DOHH2 (cell line): ENCODE results near the gene KRT84.

ENCODE experiments used
- H3F3A ChIP-seq: fragments of 200-600 bp; sonication (generic), shearing (Covaris generic); 2 replicates; pipeline ENCODE4 v1.6.0; 2016; ENCODE audit warnings: antibody characterized with exemption, mild to moderate bottlenecking; ENCODE audit not compliant: control insufficient read depth, insufficient read depth
- H3K27ac ChIP-seq: fragments of 200-600 bp; sonication (generic); 2 replicates; pipeline ENCODE4 v1.5.1; 2014; ENCODE audit warnings: low read depth, mild to moderate bottlenecking, low read length, moderate library complexity
- H3K27me3 ChIP-seq: fragments of 200-600 bp; sonication (generic); 2 replicates; pipeline ENCODE4 v1.6.1; 2014; ENCODE audit warnings: mild to moderate bottlenecking, low read length, mixed read lengths; ENCODE audit not compliant: control insufficient read depth
- H3K36me3 ChIP-seq: fragments of 200-600 bp; sonication (generic); 2 replicates; pipeline ENCODE4 v1.6.1; 2014; ENCODE audit warnings: mild to moderate bottlenecking, low read length, moderate library complexity, mixed read lengths; ENCODE audit not compliant: control insufficient read depth
- H3K4me1 ChIP-seq: fragments of 200-600 bp; sonication (generic); 2 replicates; pipeline ENCODE4 v1.6.1; 2014; ENCODE audit warnings: mild to moderate bottlenecking, low read length, mixed read lengths; ENCODE audit not compliant: control insufficient read depth
- H3K4me2 ChIP-seq: fragments of 200-600 bp; sonication (generic); 2 replicates; pipeline ENCODE4 v1.6.0; 2014; ENCODE audit warnings: mild to moderate bottlenecking, low read length, moderate library complexity
- H3K4me3 ChIP-seq: fragments of 200-600 bp; sonication (generic); 2 replicates; pipeline ENCODE4 v1.5.1; 2014; ENCODE audit warnings: mild to moderate bottlenecking, low read length, mixed read lengths
- H3K79me2 ChIP-seq: fragments of 200-600 bp; sonication (generic); 2 replicates; pipeline ENCODE4 v1.6.1; 2014; ENCODE audit warnings: mild to moderate bottlenecking, low read length, mixed read lengths; ENCODE audit not compliant: control insufficient read depth
- H3K9me2 ChIP-seq: fragments of 200-600 bp; sonication (generic); replicated peaks from 2 replicates; pipeline ENCODE4 v1.6.1; 2014; ENCODE audit warnings: mild to moderate bottlenecking, low read length, mixed read lengths; ENCODE audit not compliant: control insufficient read depth
- H3K9me3 ChIP-seq: fragments of 200-600 bp; sonication (generic); 2 replicates; pipeline ENCODE4 v1.6.1; 2014; ENCODE audit warnings: antibody characterized with exemption, low read length, mixed read lengths; ENCODE audit not compliant: control insufficient read depth, insufficient read depth
- H4K20me1 ChIP-seq: fragments of 200-600 bp; sonication (generic); 2 replicates; pipeline ENCODE4 v1.6.0; 2014; ENCODE audit warnings: low read depth, mild to moderate bottlenecking, antibody characterized with exemption, low read length, moderate library complexity; ENCODE audit not compliant: control insufficient read depth, insufficient read depth
- CTCF ChIP-seq: fragments of 200-600 bp; sonication (generic); IDR thresholded peaks from one replicate; pipeline ENCODE4 v1.5.1; 2014; ENCODE audit warnings: antibody characterized with exemption, mild to moderate bottlenecking, low read depth, low read length; ENCODE audit not compliant: poor library complexity, severe bottlenecking
- EZH2phosphoT487 ChIP-seq: fragments of 200-600 bp; sonication (generic); IDR thresholded peaks from 2 replicates; pipeline ENCODE4 v1.6.1; 2017; ENCODE audit warnings: borderline replicate concordance, mild to moderate bottlenecking, antibody characterized with exemption, low read length, moderate library complexity, mixed read lengths

The KRT84 gene

GRCh38 chr12:52358575-52359350 lies 26.7 kb downstream of the KRT84 start:
- no peaks in the 10 kb centered on the region for H3K9me3 ChIP-seq
- H3K4me3 ChIP-seq: peak overlapping the region; percentile 52
- peaks cover 14% of the 10 kb centered on the region for H3K27me3 ChIP-seq
- no peaks in the 10 kb centered on the region for H3K79me2 ChIP-seq
- no peaks in the 10 kb centered on the region for H3K36me3 ChIP-seq
- peak overlapping the region; percentile 50 for H3K27ac ChIP-seq
- peaks cover 24% of the 10 kb centered on the region for H3K4me1 ChIP-seq
- peak overlapping the region; percentile 81 for H3K4me2 ChIP-seq
- peaks cover 4% of the 10 kb centered on the region; the same call in 1 of the 2 replicates for H3F3A ChIP-seq
- 0 out of 2 replicates have a peak, but pooled peaks cover 5% of the 10 kb centered on the region for H4K20me1 ChIP-seq
- TF ChIP-seq CTCF (peak; percentile 50), EZH2phosphoT487 (no peak)
- no peaks in the 10 kb centered on the region for H3K9me2 ChIP-seq

- Histone ChIP-seq H3K36me3 (no peaks in the 10 kb centered on the region), H3K27ac (no peak overlapping the region), H3K79me2 (no peaks in the 10 kb centered on the region), H3K4me3 (no peak overlapping the region), H3K9me2 (no peaks in the 10 kb centered on the region), H3F3A (peaks cover 4% of the 10 kb centered on the region; the same call in 1 of the 2 replicates), H3K9me3 (no peaks in the 10 kb centered on the region), H4K20me1 (0 out of 2 replicates have a peak, but pooled peaks cover 5% of the 10 kb centered on the region), H3K4me1 (peaks cover 24% of the 10 kb centered on the region), H3K27me3 (peaks cover 20% of the 10 kb centered on the region), H3K4me2 (no peak overlapping the region)
- TF ChIP-seq EZH2phosphoT487: no peak
- no peak for TF ChIP-seq CTCF
These were observed 28.5 kb downstream of the KRT84 start for GRCh38 chr12:52356762-52357580.

- H3K27me3 ChIP-seq: peaks cover 22% of the 10 kb centered on the region
- no peaks in the 10 kb centered on the region for H3K79me2 ChIP-seq
- no peaks in the 10 kb centered on the region for H3K9me3 ChIP-seq
- 0 out of 2 replicates have a peak, but pooled peaks cover 5% of the 10 kb centered on the region for H4K20me1 ChIP-seq
- H3K36me3 ChIP-seq: no peaks in the 10 kb centered on the region
- TF ChIP-seq CTCF (no peak), EZH2phosphoT487 (no peak)
- H3K27ac ChIP-seq: no peak overlapping the region
- H3K4me3 ChIP-seq: no peak overlapping the region
- peaks cover 4% of the 10 kb centered on the region; the same call in 1 of the 2 replicates for H3F3A ChIP-seq
- no peak overlapping the region for H3K4me2 ChIP-seq
- no peaks in the 10 kb centered on the region for H3K9me2 ChIP-seq
- H3K4me1 ChIP-seq: peaks cover 24% of the 10 kb centered on the region
These were observed 29.3 kb downstream of the KRT84 start for GRCh38 chr12:52356031-52356761.
